Activated naive CD8-positive, alpha-beta T cell treated with anti-CD3 and anti-CD28 coated beads, Interleukin-2, amount 10 ng/mL, durations not matched to agents 7 days and 5 days (primary cell): Measurements from ENCODE around the gene AHI1. TPM values are rescaled to one million over a fixed set of nuclear protein-coding genes. Genes with fewer than 3 reads are reported as not detected.
A peak's percentile ranks its signal among the peaks of the same experiment; 100 is the strongest.
"Not testable (repeated sequence)": the region's sequence is repeated elsewhere in the genome, so short reads cannot be mapped to it uniquely, and the experiment has no call there.

Source experiments
- ATAC-seq: fragments of 150-1000 bp; cut with Tn5 transposase; one replicate; pipeline ENCODE4 v1.10.0; 2021; ENCODE audit warnings: low read depth, moderate library complexity
- POLR2A ChIA-PET: fragments of 350-600 bp; sonication (Branson Sonifier 250); formaldehyde crosslinking; loops from one replicate; lab custom pipeline; 2021; ENCODE audit warnings: antibody characterized with exemption; lab: Charles Lee
- DNase-seq: peaks from one replicate; pipeline ENCODE4 v3.0.0; 2021
- H3K27ac Mint-ChIP-seq: one replicate; pipeline ENCODE4 v1.8.0; 2022; ENCODE audit warnings: mild to moderate bottlenecking, mixed read lengths
- H3K27me3 Mint-ChIP-seq: one replicate; pipeline ENCODE4 v1.8.0; 2022; ENCODE audit warnings: mild to moderate bottlenecking, moderate library complexity, mixed read lengths
- H3K36me3 Mint-ChIP-seq: one replicate; pipeline ENCODE4 v1.8.0; 2021; ENCODE audit warnings: mild to moderate bottlenecking, mixed read lengths
- H3K4me1 Mint-ChIP-seq: one replicate; pipeline ENCODE4 v1.8.0; 2021; ENCODE audit warnings: mixed read lengths
- H3K4me3 Mint-ChIP-seq: one replicate; pipeline ENCODE4 v1.8.0; 2022; ENCODE audit warnings: mild to moderate bottlenecking, moderate library complexity, mixed read lengths
- H3K9me3 Mint-ChIP-seq: one replicate; pipeline ENCODE4 v1.8.0; 2021; ENCODE audit warnings: mixed read lengths
- total RNA-seq, 2 experiments: library from RNA; stranded (reverse); gene quantifications; one replicate each; pipeline ENCODE4 v1.2.3, GENCODE V29; 2021

The AHI1 gene
- total RNA-seq, 2 experiments from 2014 or later: 19.9 to 21.4 TPM

DNA sequence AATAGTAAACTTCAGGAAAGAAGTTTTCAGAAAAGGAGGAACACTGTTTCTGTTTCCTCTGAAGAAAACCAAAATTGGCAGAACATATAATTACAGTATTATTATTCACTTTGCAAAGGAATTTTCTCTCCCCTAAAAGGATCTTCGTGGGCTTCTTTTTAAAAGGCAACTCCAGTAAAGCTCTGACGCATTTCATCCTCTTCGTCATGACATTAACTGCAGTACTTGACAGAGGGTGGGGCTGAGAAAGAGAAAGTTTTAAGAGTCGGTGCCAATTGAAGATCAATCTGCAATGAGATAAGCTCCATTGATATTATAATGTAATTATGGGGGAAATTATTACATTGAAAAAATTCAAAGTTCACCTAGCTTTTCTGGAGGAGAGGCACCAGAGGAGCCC is 240.7 kb downstream of the AHI1 start:
- POLR2A ChIA-PET: no interaction called here
- DNase-seq: no peak
- Mint-ChIP-seq H3K36me3 (no peaks in the 10 kb centered on the region), H3K9me3 (no peaks in the 10 kb centered on the region), H3K27ac (no peak overlapping the region), H3K4me1 (no peaks in the 10 kb centered on the region), H3K4me3 (no peak overlapping the region), H3K27me3 (no peaks in the 10 kb centered on the region)
- ATAC-seq: no peak

DNA sequence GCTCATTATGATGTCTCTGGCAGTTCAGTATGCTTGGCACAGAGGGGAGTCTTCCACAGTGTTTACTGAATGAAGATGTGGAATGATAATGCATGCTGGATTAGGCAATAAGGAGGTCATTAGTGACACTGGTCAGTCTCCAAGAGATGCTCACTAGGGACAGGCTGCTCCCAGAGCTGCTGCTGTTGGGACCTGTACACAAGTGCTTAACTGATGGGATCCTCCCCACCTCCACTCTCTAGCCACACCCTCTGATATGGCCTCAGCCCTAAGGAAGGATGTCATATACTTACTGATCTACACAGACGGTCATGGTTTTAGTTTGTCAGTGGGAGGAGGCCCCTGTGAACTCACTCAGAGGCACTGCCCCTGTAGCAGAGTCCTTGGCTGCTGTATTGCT is 243.1 kb downstream of the AHI1 start:
- no peaks in the 10 kb centered on the region for H3K9me3 Mint-ChIP-seq
- H3K4me1 Mint-ChIP-seq: no peaks in the 10 kb centered on the region
- POLR2A ChIA-PET: no interaction called here
- ATAC-seq: no peak
- no peaks in the 10 kb centered on the region for H3K36me3 Mint-ChIP-seq
- H3K4me3 Mint-ChIP-seq: no peak overlapping the region
- DNase-seq: no peak
- H3K27me3 Mint-ChIP-seq: no peaks in the 10 kb centered on the region
- no peak overlapping the region for H3K27ac Mint-ChIP-seq

DNA sequence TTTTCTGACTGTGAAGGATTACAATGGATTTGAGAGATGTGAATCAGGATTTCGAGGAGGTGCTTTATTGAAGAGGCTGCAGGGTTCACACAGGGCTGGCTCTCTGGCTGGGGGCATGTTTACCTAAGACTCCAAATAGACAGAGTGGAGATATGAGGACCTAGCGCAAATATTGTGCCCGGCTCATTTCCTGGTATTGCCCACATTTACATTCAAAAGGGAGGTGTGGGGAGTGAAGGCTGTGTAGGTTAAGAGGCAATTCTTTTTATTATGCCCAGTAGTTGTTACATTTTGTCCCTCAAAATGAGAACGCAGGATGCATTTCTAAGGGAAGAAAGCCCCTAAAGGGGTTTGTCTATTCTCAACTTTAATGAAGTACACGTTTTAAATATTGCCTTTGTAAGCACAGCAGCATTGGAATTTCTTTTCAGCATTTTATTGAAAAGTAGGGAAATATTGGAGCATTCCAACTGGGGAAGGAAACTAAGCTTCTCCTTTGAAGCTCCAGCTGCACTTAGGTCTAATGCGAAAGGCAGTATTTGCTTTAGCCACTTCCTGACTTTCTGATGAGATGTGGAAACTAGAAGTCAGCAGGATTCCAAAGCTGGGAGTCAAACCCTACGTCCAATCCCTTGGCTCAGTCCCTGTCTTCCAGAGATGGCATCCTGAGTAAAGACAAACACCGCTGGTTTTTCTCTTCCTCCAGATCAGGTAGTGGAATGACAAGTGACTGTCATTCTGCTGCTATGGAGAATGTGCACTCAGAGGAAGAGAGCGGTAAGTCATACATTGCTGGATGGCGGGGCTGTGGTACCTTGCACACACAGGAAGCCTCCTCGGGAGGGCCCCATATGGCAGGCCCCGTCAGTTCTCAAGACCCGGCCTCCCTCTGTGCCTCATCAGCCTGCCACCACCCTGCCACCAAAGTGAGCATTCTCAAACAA is 245.8 kb downstream of the AHI1 start:
- H3K27ac Mint-ChIP-seq: no peak overlapping the region
- H3K36me3 Mint-ChIP-seq: no peaks in the 10 kb centered on the region
- H3K4me3 Mint-ChIP-seq: no peak overlapping the region
- no peaks in the 10 kb centered on the region for H3K27me3 Mint-ChIP-seq
- POLR2A ChIA-PET: no interaction called here
- H3K9me3 Mint-ChIP-seq: no peaks in the 10 kb centered on the region
- ATAC-seq: no peak
- no peak for DNase-seq
- no peaks in the 10 kb centered on the region for H3K4me1 Mint-ChIP-seq

DNA sequence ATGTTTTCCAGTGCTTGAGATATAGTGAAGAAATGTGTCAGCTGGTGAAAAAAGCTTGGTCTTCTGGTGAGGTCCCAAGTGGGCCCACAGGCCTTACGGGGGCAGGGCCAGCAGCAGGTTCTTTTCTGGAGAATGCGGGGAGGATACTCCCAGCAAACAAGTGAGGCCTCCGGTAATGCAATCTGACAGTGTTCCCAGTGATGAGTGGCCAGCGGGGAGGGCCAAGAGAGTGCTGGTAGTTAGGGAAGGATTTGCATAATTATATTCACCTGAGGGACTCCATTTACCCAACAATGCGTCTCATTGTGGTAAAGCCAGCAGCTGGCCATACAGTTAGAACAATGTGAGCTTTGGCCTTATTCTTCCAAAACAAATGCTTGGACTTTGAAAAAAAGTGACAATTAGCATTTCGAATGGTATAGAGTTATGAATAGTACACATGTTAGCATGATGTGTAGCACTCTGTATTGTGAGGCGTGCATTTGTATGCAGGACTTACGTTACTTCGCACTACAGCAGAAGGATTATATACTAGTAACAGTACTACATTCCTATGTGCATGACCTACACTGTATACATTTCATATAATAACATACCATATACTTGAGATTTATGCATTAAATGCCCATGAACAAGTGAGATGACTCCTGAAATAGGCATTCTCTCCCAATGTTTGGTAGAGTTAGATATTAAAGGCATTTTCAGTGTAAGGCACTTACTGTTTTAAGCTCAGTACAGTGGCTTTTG is 246.6 kb downstream of the AHI1 start:
- POLR2A ChIA-PET: no interaction called here
- DNase-seq (no peak), ATAC-seq (no peak)
- no peaks in the 10 kb centered on the region for H3K36me3 Mint-ChIP-seq
- H3K27me3 Mint-ChIP-seq: no peaks in the 10 kb centered on the region
- no peaks in the 10 kb centered on the region for H3K9me3 Mint-ChIP-seq
- no peak overlapping the region for H3K4me3 Mint-ChIP-seq
- H3K4me1 Mint-ChIP-seq: no peaks in the 10 kb centered on the region
- no peak overlapping the region for H3K27ac Mint-ChIP-seq

DNA sequence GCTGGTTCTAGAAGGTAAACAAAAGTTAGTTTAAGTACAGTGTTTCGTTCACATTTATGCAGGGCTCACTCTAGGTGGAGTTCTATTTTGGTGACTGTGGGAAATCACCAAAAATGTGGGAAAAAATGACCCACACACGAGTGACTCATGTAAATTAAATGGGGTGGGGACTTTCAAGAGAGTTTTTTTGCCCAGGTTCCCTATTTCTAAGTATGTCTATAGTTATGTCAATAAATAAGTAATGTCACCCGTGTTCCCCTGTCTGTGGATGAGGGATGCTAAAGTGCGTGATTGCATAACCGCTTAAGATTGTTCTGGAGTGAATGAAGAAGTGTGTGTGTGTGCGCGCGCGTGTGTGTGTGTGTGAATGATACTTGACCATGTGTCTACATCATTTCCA is 247.3 kb downstream of the AHI1 start:
- no peak for DNase-seq
- Mint-ChIP-seq H3K4me1 (no peaks in the 10 kb centered on the region), H3K36me3 (no peaks in the 10 kb centered on the region), H3K27ac (no peak overlapping the region), H3K27me3 (no peaks in the 10 kb centered on the region), H3K4me3 (no peak overlapping the region), H3K9me3 (no peaks in the 10 kb centered on the region)
- POLR2A ChIA-PET: no interaction called here
- ATAC-seq: no peak

DNA sequence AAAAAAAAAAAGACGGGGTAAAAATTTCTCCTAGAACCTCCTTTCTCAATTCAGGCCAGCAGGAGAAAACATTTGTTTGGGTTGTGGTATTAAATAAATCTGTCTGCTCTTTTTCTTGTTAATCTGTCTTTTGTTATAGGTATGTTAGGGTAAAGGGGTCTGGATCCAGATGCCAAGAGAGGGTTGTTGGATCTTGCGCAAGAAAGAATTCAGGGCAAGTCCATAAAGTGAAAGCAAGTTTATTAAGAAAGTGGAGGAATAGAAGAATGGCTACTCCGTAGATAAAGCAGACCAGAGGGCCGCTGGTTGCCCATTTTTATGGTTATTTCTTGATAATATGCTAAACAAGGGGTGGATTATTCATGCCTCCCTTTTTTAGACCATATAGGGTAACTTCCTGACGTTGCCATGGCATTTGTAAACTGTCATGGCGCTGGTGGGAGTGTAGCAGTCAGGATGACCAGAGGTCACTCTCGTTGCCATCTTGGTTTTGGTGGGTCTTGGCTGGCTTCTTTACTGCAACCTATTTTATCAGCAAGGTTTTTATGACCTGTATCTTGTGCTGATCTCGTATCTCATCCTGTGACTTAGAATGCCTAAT is 251.0 kb downstream of the AHI1 start:
- H3K27ac Mint-ChIP-seq, H3K36me3 Mint-ChIP-seq, H3K4me1 Mint-ChIP-seq, H3K9me3 Mint-ChIP-seq, H3K27me3 Mint-ChIP-seq, ATAC-seq, H3K4me3 Mint-ChIP-seq, DNase-seq, POLR2A ChIA-PET: not testable (repeated sequence)

DNA sequence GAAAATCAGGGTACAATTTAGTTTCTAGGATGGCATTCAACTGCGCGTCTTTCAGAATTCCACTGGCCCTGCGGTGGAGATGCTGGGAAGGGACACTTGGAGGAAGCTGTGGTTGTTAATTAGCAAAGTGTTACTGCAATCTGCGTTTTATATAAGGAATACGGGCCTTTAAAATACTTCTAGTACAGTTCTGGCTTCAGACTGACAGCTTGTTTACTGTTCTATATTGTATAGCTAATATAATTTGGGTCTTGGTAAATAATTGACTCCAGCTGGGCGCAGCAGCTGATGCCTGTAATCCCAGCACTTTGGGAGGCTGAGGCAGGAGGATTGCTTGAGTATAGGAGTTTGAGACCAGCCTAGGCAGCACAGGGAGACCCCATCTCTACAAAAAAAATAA is 252.7 kb downstream of the AHI1 start:
- DNase-seq (no peak), ATAC-seq (no peak)
- Mint-ChIP-seq H3K9me3 (no peaks in the 10 kb centered on the region), H3K27ac (no peak overlapping the region), H3K4me3 (no peak overlapping the region), H3K27me3 (peaks cover 2% of the 10 kb centered on the region), H3K36me3 (no peaks in the 10 kb centered on the region), H3K4me1 (no peaks in the 10 kb centered on the region)
- POLR2A ChIA-PET: interaction anchor here (0.6 kb wide), 1 partner anchor 20 kb away, joined by 3 read pairs; no protein-coding TSS in a partner anchor

DNA sequence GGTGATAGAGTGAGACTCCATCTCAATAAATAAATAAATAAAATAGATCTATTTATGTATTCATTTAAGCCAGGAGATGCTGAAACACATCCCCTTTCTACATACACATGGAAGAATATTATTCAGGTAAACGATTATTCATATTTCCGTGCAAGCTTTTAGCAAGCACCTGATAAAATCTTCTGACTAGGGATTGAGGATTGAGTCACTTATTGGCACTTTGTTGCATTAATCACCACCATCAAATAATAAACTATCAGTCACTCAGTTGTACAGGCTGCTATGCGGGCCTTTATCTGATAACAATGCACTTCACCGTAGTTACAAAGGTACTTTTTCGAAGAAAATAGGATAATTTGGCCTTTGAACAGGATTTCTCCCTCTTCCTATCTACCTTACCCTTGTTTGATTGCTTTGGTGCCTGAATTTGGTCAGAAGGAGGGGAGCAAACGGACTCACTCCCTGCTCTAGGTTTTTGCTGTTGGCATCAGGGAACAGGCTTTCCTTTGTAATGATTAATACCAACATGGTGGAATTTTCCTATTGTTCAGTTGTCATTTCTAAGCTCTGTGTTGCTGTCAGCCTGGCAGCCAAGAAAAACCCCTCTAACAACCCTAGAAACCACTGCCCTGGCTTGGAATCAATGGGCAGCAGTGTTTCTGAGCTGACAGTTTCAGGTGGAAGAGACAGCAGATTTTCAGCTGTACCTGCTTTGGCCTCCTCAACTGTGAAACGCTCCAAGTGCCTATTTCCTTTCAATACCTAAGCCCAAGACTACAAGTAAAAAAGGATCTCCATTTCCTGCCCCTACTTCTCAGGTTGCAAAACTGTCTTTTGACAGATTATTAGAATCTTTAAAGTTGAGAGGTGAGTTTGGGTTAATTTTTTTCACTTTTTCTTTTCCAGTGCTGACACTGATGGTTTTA is 253.4 kb downstream of the AHI1 start:
- ATAC-seq (no peak), DNase-seq (no peak)
- H3K27me3 Mint-ChIP-seq: peaks cover 2% of the 10 kb centered on the region
- no peak overlapping the region for H3K27ac Mint-ChIP-seq
- H3K4me3 Mint-ChIP-seq: no peak overlapping the region
- POLR2A ChIA-PET: interaction anchor here (0.6 kb wide), 1 partner anchor 21 kb away, joined by 3 read pairs; no protein-coding TSS in a partner anchor
- no peaks in the 10 kb centered on the region for H3K36me3 Mint-ChIP-seq
- no peaks in the 10 kb centered on the region for H3K4me1 Mint-ChIP-seq
- H3K9me3 Mint-ChIP-seq: no peaks in the 10 kb centered on the region

DNA sequence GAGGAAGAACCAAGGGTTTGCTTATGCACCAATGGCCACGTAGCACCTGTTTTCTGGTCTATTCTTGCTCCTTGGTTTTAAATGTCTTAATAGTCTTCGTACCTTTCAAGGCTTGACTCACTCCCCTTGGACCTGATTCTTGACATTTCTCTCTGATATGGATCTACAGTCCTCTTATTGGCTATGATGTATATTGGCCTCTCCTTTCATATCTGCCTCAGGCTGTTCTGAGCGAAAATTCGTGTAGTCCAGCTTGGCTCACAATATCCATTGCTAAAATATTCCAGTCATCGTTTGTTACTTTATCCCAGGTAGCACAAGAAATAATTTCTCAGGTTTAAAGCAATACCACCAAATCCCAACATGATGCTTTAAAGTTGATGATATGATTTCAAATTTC is 256.8 kb downstream of the AHI1 start:
- ATAC-seq (no peak), DNase-seq (no peak)
- no peak overlapping the region for H3K4me3 Mint-ChIP-seq

DNA sequence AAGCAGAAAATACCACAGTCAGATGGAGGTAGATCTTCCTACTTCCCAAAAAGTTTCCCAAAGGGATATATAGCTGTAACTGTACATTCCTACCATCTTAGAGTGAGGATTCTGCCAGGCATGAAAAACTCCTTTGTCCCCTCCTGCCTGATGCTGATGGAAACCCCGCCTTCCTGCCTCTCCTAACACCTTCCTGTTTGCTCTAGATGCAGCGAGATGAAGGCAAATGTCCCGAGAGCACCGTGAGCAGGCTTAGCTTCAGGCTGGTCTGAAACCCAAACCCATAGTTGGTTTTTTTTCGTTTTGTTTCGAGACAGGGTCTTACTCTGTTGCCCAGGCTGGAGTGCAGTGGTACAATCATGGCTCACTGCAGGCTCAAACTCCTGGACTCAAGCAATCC is 260.8 kb downstream of the AHI1 start:
- Mint-ChIP-seq H3K36me3 (no peaks in the 10 kb centered on the region), H3K27ac (no peak overlapping the region), H3K4me3 (no peak overlapping the region), H3K27me3 (no peaks in the 10 kb centered on the region), H3K9me3 (no peaks in the 10 kb centered on the region), H3K4me1 (peaks cover 15% of the 10 kb centered on the region)
- ATAC-seq (peak; percentile 52), DNase-seq (no peak)
- POLR2A ChIA-PET: no interaction called here

More for the DNA sequence above, 256.8 kb downstream of the AHI1 start:
- H3K9me3 Mint-ChIP-seq: no peaks in the 10 kb centered on the region
- peaks cover 2% of the 10 kb centered on the region for H3K27me3 Mint-ChIP-seq
- H3K36me3 Mint-ChIP-seq: no peaks in the 10 kb centered on the region
- no peak overlapping the region for H3K27ac Mint-ChIP-seq
- POLR2A ChIA-PET: no interaction called here
- H3K4me1 Mint-ChIP-seq: peaks cover 7% of the 10 kb centered on the region

DNA sequence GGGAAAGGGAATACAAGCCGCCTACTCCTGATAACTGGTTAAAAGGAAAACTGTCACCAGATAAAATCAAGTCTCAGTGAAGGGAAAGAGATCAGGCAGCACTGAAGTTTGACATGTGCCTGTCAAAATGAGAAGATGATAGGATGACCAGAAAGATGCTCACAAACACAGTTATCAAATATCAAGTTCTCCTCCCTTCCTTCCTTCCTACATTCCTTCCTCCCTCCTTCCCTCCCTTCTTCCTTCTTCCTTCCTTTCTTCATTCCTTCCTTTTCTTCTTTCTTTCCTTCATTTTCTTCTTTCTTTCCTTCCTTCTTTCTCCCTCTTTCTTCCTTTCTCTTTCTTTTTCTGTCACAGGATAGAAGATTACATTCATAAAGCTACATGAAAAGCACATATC is 261.2 kb downstream of the AHI1 start:
- Mint-ChIP-seq H3K4me1 (peaks cover 17% of the 10 kb centered on the region), H3K4me3 (no peak overlapping the region), H3K9me3 (no peaks in the 10 kb centered on the region), H3K27ac (no peak overlapping the region), H3K36me3 (no peaks in the 10 kb centered on the region), H3K27me3 (no peaks in the 10 kb centered on the region)
- ATAC-seq (no peak), DNase-seq (no peak)
- POLR2A ChIA-PET: no interaction called here

DNA sequence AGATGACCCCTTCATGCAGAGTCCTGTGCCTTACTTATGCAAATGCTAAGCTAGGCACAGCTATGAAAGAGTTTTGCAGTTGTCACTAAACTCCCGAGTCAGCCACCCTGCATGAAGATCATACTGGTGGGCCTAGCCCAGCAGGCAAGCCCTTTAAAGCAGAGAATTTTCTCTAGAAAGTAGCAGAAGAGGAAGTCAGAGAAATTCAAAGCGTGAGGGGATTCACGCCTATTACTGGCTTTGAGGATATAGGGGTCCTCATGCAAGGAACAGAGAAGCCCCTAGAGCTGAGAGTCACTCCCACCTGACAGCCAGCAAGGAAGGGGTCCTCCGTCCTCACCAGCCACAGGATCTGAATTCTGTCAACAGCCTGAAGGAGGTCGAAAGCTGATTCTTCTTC is 261.8 kb downstream of the AHI1 start:
- ATAC-seq: no peak
- DNase-seq: no peak
- Mint-ChIP-seq H3K36me3 (no peaks in the 10 kb centered on the region), H3K4me1 (peaks cover 19% of the 10 kb centered on the region), H3K27ac (no peak overlapping the region), H3K4me3 (no peak overlapping the region), H3K27me3 (no peaks in the 10 kb centered on the region), H3K9me3 (no peaks in the 10 kb centered on the region)
- POLR2A ChIA-PET: no interaction called here

DNA sequence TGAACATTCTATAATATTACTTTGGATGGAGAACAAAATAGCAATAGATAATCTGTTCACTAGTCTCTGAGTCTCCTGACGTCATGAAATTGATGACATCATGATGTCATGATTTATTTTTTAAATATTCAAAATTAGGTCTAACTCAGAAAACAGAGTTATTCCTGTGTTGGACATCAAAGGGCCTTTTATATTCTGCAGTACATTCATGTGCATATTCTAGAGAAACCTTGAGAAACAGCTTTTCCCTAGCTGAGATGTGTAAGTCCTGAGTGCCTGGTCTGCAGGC is 263.1 kb downstream of the AHI1 start:
- no peaks in the 10 kb centered on the region for H3K9me3 Mint-ChIP-seq
- H3K4me1 Mint-ChIP-seq: peaks cover 19% of the 10 kb centered on the region
- ATAC-seq (no peak), DNase-seq (no peak)
- no peak overlapping the region for H3K4me3 Mint-ChIP-seq
- H3K27ac Mint-ChIP-seq: no peak overlapping the region
- H3K36me3 Mint-ChIP-seq: no peaks in the 10 kb centered on the region
- POLR2A ChIA-PET: no interaction called here
- no peaks in the 10 kb centered on the region for H3K27me3 Mint-ChIP-seq
